ENCODE measurements around the gene ANKRD33. TPM values are rescaled to one million over a fixed set of nuclear protein-coding genes. Genes with fewer than 3 reads are reported as not detected.

The ANKRD33 gene
- total and polyA plus RNA-seq, 2 experiments from 2014 or later, result 0.27 to 1.7 TPM

DNA sequence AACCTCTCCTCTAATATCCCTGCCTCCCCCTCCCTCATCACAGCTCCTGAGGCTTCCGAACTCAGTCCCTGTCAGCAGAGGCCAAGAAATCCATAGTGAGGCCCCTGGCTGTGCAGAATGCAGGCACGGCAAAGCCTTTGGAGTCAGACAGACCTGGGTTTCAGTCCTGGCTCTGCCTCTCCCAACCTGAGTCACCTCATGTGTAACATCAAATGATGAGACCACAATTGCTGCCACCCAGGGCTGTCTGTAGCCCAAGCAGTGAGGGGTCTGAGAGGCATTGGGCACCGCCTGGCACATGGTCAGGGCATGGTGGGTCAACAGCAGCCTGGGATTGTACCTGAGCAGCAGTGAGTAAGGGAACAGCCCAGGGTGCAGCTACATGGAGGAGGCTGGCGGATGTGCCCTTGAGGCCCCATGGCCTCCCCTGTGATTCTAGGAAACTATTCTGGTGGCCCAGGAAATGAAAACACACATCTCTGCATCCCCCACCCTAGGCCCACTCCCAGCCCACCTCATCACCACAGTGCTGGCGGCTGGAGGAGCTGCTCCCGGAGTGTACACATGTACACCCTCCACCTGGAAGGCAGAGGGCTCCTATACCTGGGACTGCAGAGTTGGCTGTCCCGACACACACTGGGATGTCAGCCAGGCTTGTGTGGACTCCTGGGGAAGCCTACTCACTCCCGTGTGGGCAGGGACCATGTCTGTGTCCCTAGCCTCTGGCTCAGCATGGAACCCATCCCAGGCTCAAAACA is 7.7 kb downstream of the ANKRD33 start:
- no peak overlapping the region for H3K4me3 ChIP-seq
- H3K79me2 ChIP-seq (replicated peaks; ENCODE audit: insufficient read depth), result no peaks in the 10 kb centered on the region
- Mint-ChIP-seq H3K36me3 (ENCODE audit: low read depth) (no peaks in the 10 kb centered on the region), H3K4me1 (peaks cover 2% of the 10 kb centered on the region; the same call in 1 of the 3 replicates), H3K27ac (no peak overlapping the region), H3K27me3 (ENCODE audit: insufficient read depth, low read depth, poor library complexity) (peaks cover 11% of the 10 kb centered on the region), H3K4me3 (no peak overlapping the region), H3K9me3 (no peaks in the 10 kb centered on the region)
- no peaks in the 10 kb centered on the region for H4K20me1 ChIP-seq (replicated peaks; ENCODE audit: insufficient read depth)
- no peaks in the 10 kb centered on the region for H3F3A ChIP-seq (replicated peaks; ENCODE audit: low read depth)
- ATAC-seq (no peak), DNase-seq (ENCODE audit: low spot score) (no peak)
- no peaks in the 10 kb centered on the region for H3K4me1 ChIP-seq (ENCODE audit: insufficient read depth)
- H3K9me2 ChIP-seq (ENCODE audit: insufficient read depth), result no peaks in the 10 kb centered on the region
- no peaks in the 10 kb centered on the region for H3K36me3 ChIP-seq (ENCODE audit: insufficient read depth)
- TF ChIP-seq ZNF331 (CRISPR knock-in tag; IDR thresholded peaks at IDR 0.05; ENCODE audit: low read depth) (no peak), EZH2 (IDR thresholded peaks at IDR 0.05; ENCODE audit: low read depth, unreplicated experiment) (no peak), JUNB (IDR thresholded peaks at IDR 0.05; ENCODE audit: unreplicated experiment) (no peak), NANOG (IDR thresholded peaks at IDR 0.05; ENCODE audit: borderline replicate concordance) (no peak), STAT1 (IDR thresholded peaks at IDR 0.05; ENCODE audit: unreplicated experiment) (no peak), ZNF114 (CRISPR knock-in tag; IDR thresholded peaks at IDR 0.05) (no peak), EZH2phosphoT487 (IDR thresholded peaks at IDR 0.05; ENCODE audit: unreplicated experiment) (no peak), POLR2AphosphoS5 (IDR thresholded peaks at IDR 0.05; ENCODE audit: low read depth) (no peak), CREB1 (CRISPR knock-in tag; IDR thresholded peaks at IDR 0.05; ENCODE audit: low read depth) (no peak)
- TF ChIP-seq, protein P1, sequence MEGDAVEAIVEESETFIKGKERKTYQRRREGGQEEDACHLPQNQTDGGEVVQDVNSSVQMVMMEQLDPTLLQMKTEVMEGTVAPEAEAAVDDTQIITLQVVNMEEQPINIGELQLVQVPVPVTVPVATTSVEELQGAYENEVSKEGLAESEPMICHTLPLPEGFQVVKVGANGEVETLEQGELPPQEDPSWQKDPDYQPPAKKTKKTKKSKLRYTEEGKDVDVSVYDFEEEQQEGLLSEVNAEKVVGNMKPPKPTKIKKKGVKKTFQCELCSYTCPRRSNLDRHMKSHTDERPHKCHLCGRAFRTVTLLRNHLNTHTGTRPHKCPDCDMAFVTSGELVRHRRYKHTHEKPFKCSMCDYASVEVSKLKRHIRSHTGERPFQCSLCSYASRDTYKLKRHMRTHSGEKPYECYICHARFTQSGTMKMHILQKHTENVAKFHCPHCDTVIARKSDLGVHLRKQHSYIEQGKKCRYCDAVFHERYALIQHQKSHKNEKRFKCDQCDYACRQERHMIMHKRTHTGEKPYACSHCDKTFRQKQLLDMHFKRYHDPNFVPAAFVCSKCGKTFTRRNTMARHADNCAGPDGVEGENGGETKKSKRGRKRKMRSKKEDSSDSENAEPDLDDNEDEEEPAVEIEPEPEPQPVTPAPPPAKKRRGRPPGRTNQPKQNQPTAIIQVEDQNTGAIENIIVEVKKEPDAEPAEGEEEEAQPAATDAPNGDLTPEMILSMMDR (conservative IDR thresholded peaks at IDR 0.05; ENCODE audit: low read depth in 2 of 2), result no peak
- TF ChIP-seq, protein P2, sequence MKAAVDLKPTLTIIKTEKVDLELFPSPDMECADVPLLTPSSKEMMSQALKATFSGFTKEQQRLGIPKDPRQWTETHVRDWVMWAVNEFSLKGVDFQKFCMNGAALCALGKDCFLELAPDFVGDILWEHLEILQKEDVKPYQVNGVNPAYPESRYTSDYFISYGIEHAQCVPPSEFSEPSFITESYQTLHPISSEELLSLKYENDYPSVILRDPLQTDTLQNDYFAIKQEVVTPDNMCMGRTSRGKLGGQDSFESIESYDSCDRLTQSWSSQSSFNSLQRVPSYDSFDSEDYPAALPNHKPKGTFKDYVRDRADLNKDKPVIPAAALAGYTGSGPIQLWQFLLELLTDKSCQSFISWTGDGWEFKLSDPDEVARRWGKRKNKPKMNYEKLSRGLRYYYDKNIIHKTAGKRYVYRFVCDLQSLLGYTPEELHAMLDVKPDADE (IDR thresholded peaks at IDR 0.05), result no peak
- TF ChIP-seq, protein P3, sequence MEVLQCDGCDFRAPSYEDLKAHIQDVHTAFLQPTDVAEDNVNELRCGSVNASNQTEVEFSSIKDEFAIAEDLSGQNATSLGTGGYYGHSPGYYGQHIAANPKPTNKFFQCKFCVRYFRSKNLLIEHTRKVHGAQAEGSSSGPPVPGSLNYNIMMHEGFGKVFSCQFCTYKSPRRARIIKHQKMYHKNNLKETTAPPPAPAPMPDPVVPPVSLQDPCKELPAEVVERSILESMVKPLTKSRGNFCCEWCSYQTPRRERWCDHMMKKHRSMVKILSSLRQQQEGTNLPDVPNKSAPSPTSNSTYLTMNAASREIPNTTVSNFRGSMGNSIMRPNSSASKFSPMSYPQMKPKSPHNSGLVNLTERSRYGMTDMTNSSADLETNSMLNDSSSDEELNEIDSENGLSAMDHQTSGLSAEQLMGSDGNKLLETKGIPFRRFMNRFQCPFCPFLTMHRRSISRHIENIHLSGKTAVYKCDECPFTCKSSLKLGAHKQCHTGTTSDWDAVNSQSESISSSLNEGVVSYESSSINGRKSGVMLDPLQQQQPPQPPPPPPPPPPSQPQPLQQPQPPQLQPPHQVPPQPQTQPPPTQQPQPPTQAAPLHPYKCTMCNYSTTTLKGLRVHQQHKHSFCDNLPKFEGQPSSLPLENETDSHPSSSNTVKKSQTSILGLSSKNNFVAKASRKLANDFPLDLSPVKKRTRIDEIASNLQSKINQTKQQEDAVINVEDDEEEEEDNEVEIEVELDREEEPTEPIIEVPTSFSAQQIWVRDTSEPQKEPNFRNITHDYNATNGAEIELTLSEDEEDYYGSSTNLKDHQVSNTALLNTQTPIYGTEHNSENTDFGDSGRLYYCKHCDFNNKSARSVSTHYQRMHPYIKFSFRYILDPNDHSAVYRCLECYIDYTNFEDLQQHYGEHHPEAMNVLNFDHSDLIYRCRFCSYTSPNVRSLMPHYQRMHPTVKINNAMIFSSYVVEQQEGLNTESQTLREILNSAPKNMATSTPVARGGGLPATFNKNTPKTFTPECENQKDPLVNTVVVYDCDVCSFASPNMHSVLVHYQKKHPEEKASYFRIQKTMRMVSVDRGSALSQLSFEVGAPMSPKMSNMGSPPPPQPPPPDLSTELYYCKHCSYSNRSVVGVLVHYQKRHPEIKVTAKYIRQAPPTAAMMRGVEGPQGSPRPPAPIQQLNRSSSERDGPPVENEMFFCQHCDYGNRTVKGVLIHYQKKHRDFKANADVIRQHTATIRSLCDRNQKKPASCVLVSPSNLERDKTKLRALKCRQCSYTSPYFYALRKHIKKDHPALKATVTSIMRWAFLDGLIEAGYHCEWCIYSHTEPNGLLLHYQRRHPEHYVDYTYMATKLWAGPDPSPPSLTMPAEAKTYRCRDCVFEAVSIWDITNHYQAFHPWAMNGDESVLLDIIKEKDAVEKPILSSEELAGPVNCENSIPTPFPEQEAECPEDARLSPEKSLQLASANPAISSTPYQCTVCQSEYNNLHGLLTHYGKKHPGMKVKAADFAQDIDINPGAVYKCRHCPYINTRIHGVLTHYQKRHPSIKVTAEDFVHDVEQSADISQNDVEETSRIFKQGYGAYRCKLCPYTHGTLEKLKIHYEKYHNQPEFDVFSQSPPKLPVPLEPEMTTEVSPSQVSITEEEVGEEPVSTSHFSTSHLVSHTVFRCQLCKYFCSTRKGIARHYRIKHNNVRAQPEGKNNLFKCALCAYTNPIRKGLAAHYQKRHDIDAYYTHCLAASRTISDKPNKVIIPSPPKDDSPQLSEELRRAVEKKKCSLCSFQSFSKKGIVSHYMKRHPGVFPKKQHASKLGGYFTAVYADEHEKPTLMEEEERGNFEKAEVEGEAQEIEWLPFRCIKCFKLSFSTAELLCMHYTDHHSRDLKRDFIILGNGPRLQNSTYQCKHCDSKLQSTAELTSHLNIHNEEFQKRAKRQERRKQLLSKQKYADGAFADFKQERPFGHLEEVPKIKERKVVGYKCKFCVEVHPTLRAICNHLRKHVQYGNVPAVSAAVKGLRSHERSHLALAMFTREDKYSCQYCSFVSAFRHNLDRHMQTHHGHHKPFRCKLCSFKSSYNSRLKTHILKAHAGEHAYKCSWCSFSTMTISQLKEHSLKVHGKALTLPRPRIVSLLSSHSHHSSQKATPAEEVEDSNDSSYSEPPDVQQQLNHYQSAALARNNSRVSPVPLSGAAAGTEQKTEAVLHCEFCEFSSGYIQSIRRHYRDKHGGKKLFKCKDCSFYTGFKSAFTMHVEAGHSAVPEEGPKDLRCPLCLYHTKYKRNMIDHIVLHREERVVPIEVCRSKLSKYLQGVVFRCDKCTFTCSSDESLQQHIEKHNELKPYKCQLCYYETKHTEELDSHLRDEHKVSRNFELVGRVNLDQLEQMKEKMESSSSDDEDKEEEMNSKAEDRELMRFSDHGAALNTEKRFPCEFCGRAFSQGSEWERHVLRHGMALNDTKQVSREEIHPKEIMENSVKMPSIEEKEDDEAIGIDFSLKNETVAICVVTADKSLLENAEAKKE (CRISPR knock-in tag; IDR thresholded peaks at IDR 0.05), result no peak
- TF ChIP-seq, protein P4, sequence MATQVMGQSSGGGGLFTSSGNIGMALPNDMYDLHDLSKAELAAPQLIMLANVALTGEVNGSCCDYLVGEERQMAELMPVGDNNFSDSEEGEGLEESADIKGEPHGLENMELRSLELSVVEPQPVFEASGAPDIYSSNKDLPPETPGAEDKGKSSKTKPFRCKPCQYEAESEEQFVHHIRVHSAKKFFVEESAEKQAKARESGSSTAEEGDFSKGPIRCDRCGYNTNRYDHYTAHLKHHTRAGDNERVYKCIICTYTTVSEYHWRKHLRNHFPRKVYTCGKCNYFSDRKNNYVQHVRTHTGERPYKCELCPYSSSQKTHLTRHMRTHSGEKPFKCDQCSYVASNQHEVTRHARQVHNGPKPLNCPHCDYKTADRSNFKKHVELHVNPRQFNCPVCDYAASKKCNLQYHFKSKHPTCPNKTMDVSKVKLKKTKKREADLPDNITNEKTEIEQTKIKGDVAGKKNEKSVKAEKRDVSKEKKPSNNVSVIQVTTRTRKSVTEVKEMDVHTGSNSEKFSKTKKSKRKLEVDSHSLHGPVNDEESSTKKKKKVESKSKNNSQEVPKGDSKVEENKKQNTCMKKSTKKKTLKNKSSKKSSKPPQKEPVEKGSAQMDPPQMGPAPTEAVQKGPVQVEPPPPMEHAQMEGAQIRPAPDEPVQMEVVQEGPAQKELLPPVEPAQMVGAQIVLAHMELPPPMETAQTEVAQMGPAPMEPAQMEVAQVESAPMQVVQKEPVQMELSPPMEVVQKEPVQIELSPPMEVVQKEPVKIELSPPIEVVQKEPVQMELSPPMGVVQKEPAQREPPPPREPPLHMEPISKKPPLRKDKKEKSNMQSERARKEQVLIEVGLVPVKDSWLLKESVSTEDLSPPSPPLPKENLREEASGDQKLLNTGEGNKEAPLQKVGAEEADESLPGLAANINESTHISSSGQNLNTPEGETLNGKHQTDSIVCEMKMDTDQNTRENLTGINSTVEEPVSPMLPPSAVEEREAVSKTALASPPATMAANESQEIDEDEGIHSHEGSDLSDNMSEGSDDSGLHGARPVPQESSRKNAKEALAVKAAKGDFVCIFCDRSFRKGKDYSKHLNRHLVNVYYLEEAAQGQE (IDR thresholded peaks at IDR 0.05; ENCODE audit: unreplicated experiment), result no peak
- no peak overlapping the region for H3K27ac ChIP-seq (ENCODE audit: low read depth)
- peak overlapping the region; percentile 32; the same call in 1 of the 2 replicates for H2AFZ ChIP-seq
- H3K27me3 ChIP-seq (ENCODE audit: insufficient read depth), result no peaks in the 10 kb centered on the region
- H3K4me2 ChIP-seq, result no peak overlapping the region
